Ishikawa (cell line): ENCODE data around the gene DENND4B.

Experiments used
- CEBPB ChIP-seq: IDR thresholded peaks from 2 replicates; pipeline ENCODE4 v1.6.1; 2012
- CREB1 ChIP-seq: IDR thresholded peaks from 2 replicates; pipeline ENCODE4 v1.6.1; 2012; ENCODE audit warnings: low read depth
- EGR1 ChIP-seq: IDR thresholded peaks from 2 replicates; pipeline ENCODE4 v1.6.1; 2012
- EP300 ChIP-seq: IDR thresholded peaks from 2 replicates; pipeline ENCODE4 v1.6.1; 2012; ENCODE audit warnings: borderline replicate concordance
- FOXM1 ChIP-seq: IDR thresholded peaks from 2 replicates; pipeline ENCODE4 v1.6.1; 2012; ENCODE audit warnings: low read depth, borderline replicate concordance
- MAX ChIP-seq: IDR thresholded peaks from 2 replicates; pipeline ENCODE4 v1.6.1; 2012
- NFIC ChIP-seq: IDR thresholded peaks from 2 replicates; pipeline ENCODE4 v1.6.1; 2012
- RAD21 ChIP-seq: IDR thresholded peaks from 2 replicates; pipeline ENCODE4 v1.6.1; 2012; ENCODE audit warnings: low read depth
- REST ChIP-seq: IDR thresholded peaks from 2 replicates; pipeline ENCODE4 v1.6.1; 2012; ENCODE audit warnings: low read depth, mild to moderate bottlenecking
- TAF1 ChIP-seq: IDR thresholded peaks from 2 replicates; pipeline ENCODE4 v1.6.1; 2012; ENCODE audit warnings: low read depth, mild to moderate bottlenecking
- TCF12 ChIP-seq: IDR thresholded peaks from 2 replicates; pipeline ENCODE4 v1.6.1; 2012; ENCODE audit warnings: low read depth
- TEAD4 ChIP-seq: IDR thresholded peaks from 2 replicates; pipeline ENCODE4 v1.6.1; 2012
- USF1 ChIP-seq: IDR thresholded peaks from 2 replicates; pipeline ENCODE4 v1.6.1; 2012
- YY1 ChIP-seq: IDR thresholded peaks from 2 replicates; pipeline ENCODE4 v1.6.1; 2012; ENCODE audit warnings: low read depth
- ZBTB7A ChIP-seq: IDR thresholded peaks from 2 replicates; pipeline ENCODE4 v1.6.1; 2012; ENCODE audit warnings: low read depth

The DENND4B gene

GRCh38 chr1:153961421-153961820, 14.9 kb upstream of the DENND4B start:
- no peak for TF ChIP-seq ZBTB7A
- no peak for TF ChIP-seq REST
- TF ChIP-seq CEBPB, result no peak
- TF ChIP-seq FOXM1, result no peak
- no peak for TF ChIP-seq TCF12
- no peak for TF ChIP-seq USF1
- TF ChIP-seq TAF1, result no peak
- no peak for TF ChIP-seq RAD21
- no peak for TF ChIP-seq EP300
- TF ChIP-seq MAX, result no peak
- no peak for TF ChIP-seq EGR1
- TF ChIP-seq CREB1, result no peak
- TF ChIP-seq YY1, result no peak
- no peak for TF ChIP-seq TEAD4
- no peak for TF ChIP-seq NFIC

- TF ChIP-seq CREB1 (no peak), ZBTB7A (no peak), EP300 (no peak), CEBPB (no peak), MAX (no peak), NFIC (no peak), TAF1 (no peak), TCF12 (no peak), USF1 (no peak)
Measured at GRCh38 chr1:153960206-153960605, 13.7 kb upstream of the DENND4B start.

- no peak for TF ChIP-seq CEBPB
- no peak for TF ChIP-seq MAX
- TF ChIP-seq TCF12, result no peak
- TF ChIP-seq USF1, result no peak
- no peak for TF ChIP-seq CREB1
- TF ChIP-seq ZBTB7A, result no peak
- no peak for TF ChIP-seq NFIC
- TF ChIP-seq TAF1, result no peak
- no peak for TF ChIP-seq YY1
- TF ChIP-seq EGR1, result no peak
- no peak for TF ChIP-seq EP300
- no peak for TF ChIP-seq RAD21
- no peak for TF ChIP-seq TEAD4
- TF ChIP-seq FOXM1, result no peak
- TF ChIP-seq REST, result no peak
Measured at GRCh38 chr1:153959454-153959853, 12.9 kb upstream of the DENND4B start.

GRCh38 chr1:153958961-153959260, 12.4 kb upstream of the DENND4B start:
- TF ChIP-seq EGR1, result no peak
- no peak for TF ChIP-seq EP300
- no peak for TF ChIP-seq FOXM1
- TF ChIP-seq MAX, result no peak
- no peak for TF ChIP-seq RAD21
- TF ChIP-seq TCF12, result no peak
- TF ChIP-seq YY1, result no peak
- 0 out of 2 replicates have a peak, but pooled peaks have one; percentile 8 for TF ChIP-seq ZBTB7A

GRCh38 chr1:153958111-153958960, 11.8 kb upstream of the DENND4B start, which contains the start of gene CRTC2:
Gene CRTC2, minus strand, starts transcription at chr1:153958612. Its CDS starts 115 bp downstream, at chr1:153958497.
- peak; percentile 28; the same call in 1 of the 2 replicates for TF ChIP-seq MAX
- peak; percentile 77 for TF ChIP-seq YY1
- no peak for TF ChIP-seq REST
- peak; percentile 47 for TF ChIP-seq CREB1
- 0 out of 2 replicates have a peak, but pooled peaks have one; percentile 21 for TF ChIP-seq ZBTB7A
- peak; percentile 65 for TF ChIP-seq TCF12
- TF ChIP-seq EGR1, result 0 out of 2 replicates have a peak, but pooled peaks have one; percentile 29
- no peak for TF ChIP-seq CEBPB
